Left colon (tissue), 2 donors: Measurements from ENCODE around the gene TMEM219. TPM values are rescaled to one million over a fixed set of nuclear protein-coding genes. Genes with fewer than 3 reads are reported as not detected.
"Not testable (repeated sequence)": the region's sequence is repeated elsewhere in the genome, so short reads cannot be mapped to it uniquely, and the experiment has no call there.

Experiments
- ATAC-seq: fragments of 200-7000 bp; cut with Tn5 transposase; one replicate; pipeline ENCODE4 v1.9.1; 2020; ENCODE audit warnings: mild to moderate bottlenecking, moderate library complexity
- DNase-seq, 2 donors: peaks; one replicate each; pipeline ENCODE4 v3.0.0-alpha.2; 2020
- intact Hi-C, 2 donors: fragments of 100-400 bp; cut with DNase I in 1 of 2; cut with micrococcal nuclease in 1 of 2; formaldehyde crosslinking; loops; one replicate each; pipeline versions ENCODE4 v1.11.2 to v1.14.0; 2022; cut with DNase I, micrococcal nuclease
- total RNA-seq, 2 donors: library from RNA; stranded (reverse); fragmentation: NEBNext Ultra II Directional; extraction: Animal tissue kit (Norgen Biotek cat#: 25700); gene quantifications; one replicate each; pipeline ENCODE4 v1.2.1, GENCODE V29; 2021
- donor health status: DM: no; HTN: no; CAD: no.
- donor health status: DM: yes; HTN: yes; CAD: no.

TMEM219 gene
- total RNA-seq, 2 donors from 2014 or later, result 187 to 192 TPM

- intact Hi-C loops, result loop anchor here in 1 of 2 donors (10.0 kb wide), 1 partner anchor 80 kb away; the partner anchor contains the start of gene KCTD13
- peak; percentile 42 for ATAC-seq
- DNase-seq, result no peak
Measured at GRCh38 chr16:30004811-30005242, 42.9 kb downstream of the TMEM219 start.

GRCh38 chr16:30005341-30006094 lies 43.6 kb downstream of the TMEM219 start:
- ATAC-seq, result peak; percentile 70
- DNase-seq, result no peak
- intact Hi-C loops, result loop anchor here in 1 of 2 donors (10.0 kb wide), 1 partner anchor 81 kb away; the partner anchor contains the start of gene KCTD13

- ATAC-seq (peak; percentile 5), DNase-seq (no peak)
- intact Hi-C loops, result loop anchor here in 1 of 2 donors (10.0 kb wide), 1 partner anchor 81 kb away; the partner anchor contains the start of gene KCTD13
Measured at GRCh38 chr16:30006095-30006473, 44.2 kb downstream of the TMEM219 start.

- intact Hi-C loops, result loop anchor here in 1 of 2 donors (10.0 kb wide), 1 partner anchor 82 kb away; the partner anchor contains the start of gene KCTD13
- DNase-seq (no peak), ATAC-seq (no peak)
Measured at GRCh38 chr16:30006659-30007377, 44.9 kb downstream of the TMEM219 start.

- no peak for DNase-seq
- ATAC-seq, result no peak
- intact Hi-C loops, result loop anchor here in 1 of 2 donors (10.0 kb wide), 1 partner anchor 83 kb away; the partner anchor contains the start of gene KCTD13
Measured at GRCh38 chr16:30007378-30007895, 45.6 kb downstream of the TMEM219 start.

- no peak for ATAC-seq
- intact Hi-C loops, result loop anchor here in 1 of 2 donors (10.0 kb wide), 1 partner anchor 84 kb away; the partner anchor contains the start of gene KCTD13
- no peak for DNase-seq
Measured at GRCh38 chr16:30009085-30009862, 47.4 kb downstream of the TMEM219 start.

- DNase-seq, result no peak
- ATAC-seq, result peak; percentile 7
- intact Hi-C loops, result loop anchor here in 1 of 2 donors (10.0 kb wide), 1 partner anchor 85 kb away; the partner anchor contains the start of gene KCTD13
Measured at GRCh38 chr16:30009990-30010843, 48.3 kb downstream of the TMEM219 start.

GRCh38 chr16:30010844-30011713 lies 49.2 kb downstream of the TMEM219 start, which contains the start of gene DOC2A:
TSS of gene DOC2A (minus strand) at chr16:30011027. CDS start at chr16:30010222, 805 bp downstream.
- ATAC-seq (peak; percentile 66), DNase-seq (peak in 1 of 2 donors; percentile 41)
- intact Hi-C loops, result no loop called here

GRCh38 chr16:30011714-30012504 lies 50.0 kb downstream of the TMEM219 start:
- intact Hi-C loops, result no loop called here
- DNase-seq (no peak), ATAC-seq (no peak)

GRCh38 chr16:30012598-30012997 lies 50.7 kb downstream of the TMEM219 start:
- DNase-seq, intact Hi-C loops, ATAC-seq: not testable (repeated sequence)

- ATAC-seq, intact Hi-C loops, DNase-seq: not testable (repeated sequence)
Measured at GRCh38 chr16:30015450-30015849, 53.6 kb downstream of the TMEM219 start.

- no peak for ATAC-seq
- DNase-seq, result no peak
- intact Hi-C loops, result no loop called here
Measured at GRCh38 chr16:30016555-30017276, 54.8 kb downstream of the TMEM219 start.

- intact Hi-C loops, result no loop called here
- ATAC-seq (no peak), DNase-seq (no peak)
Measured at GRCh38 chr16:30017277-30017656, 55.4 kb downstream of the TMEM219 start.

GRCh38 chr16:30017937-30018336 lies 56.1 kb downstream of the TMEM219 start:
- ATAC-seq, intact Hi-C loops, DNase-seq: not testable (repeated sequence)

GRCh38 chr16:30018731-30019158 lies 56.9 kb downstream of the TMEM219 start:
- no peak for ATAC-seq
- no peak for DNase-seq
- intact Hi-C loops, result no loop called here
